ENCODE results near the gene ZHX3. TPM values are rescaled to one million over a fixed set of nuclear protein-coding genes. Genes with fewer than 3 reads are reported as not detected.

Gene ZHX3
- total RNA-seq, 2 donors from 2014 or later = 19.9 to 25.6 TPM

GRCh38 chr20:41335591-41335990 is 18.1 kb upstream of the ZHX3 start:
- H3K36me3 ChIP-seq = no peaks in the 10 kb centered on the region
- H3K27me3 ChIP-seq = no peaks in the 10 kb centered on the region
- no peak for TF ChIP-seq CTCF (IDR thresholded peaks at IDR 0.05)
- no peak overlapping the region for H3K4me3 ChIP-seq
- no peak overlapping the region for H3K9ac ChIP-seq (ENCODE audit: low read depth in 2 of 2, low read length in 2 of 2)
- no peak overlapping the region for H3K27ac ChIP-seq
- DNase-seq = no peak
- intact Hi-C loops (cut with DNase I) = loop anchor here (5.0 to 10.0 kb wide), 2 partner anchors 103 to 371 kb away; no protein-coding TSS in a partner anchor
- no peaks in the 10 kb centered on the region for H3K4me1 ChIP-seq
- H3K9me3 ChIP-seq = no peaks in the 10 kb centered on the region

- Histone ChIP-seq H3K4me1 (no peaks in the 10 kb centered on the region), H3K27me3 (no peaks in the 10 kb centered on the region), H3K4me3 (no peak overlapping the region), H3K36me3 (no peaks in the 10 kb centered on the region), H3K9me3 (no peaks in the 10 kb centered on the region), H3K27ac (no peak overlapping the region), H3K9ac (ENCODE audit: low read depth in 2 of 2, low read length in 2 of 2) (no peak overlapping the region)
- DNase-seq = no peak
- no peak for TF ChIP-seq CTCF (IDR thresholded peaks at IDR 0.05)
- intact Hi-C loops (cut with DNase I) = loop anchor here (5.0 to 10.0 kb wide), 2 partner anchors 102 to 370 kb away; no protein-coding TSS in a partner anchor
These were observed 17.2 kb upstream of the ZHX3 start for GRCh38 chr20:41334443-41335421.

- Histone ChIP-seq H3K27me3 (no peaks in the 10 kb centered on the region), H3K27ac (no peak overlapping the region), H3K4me3 (no peak overlapping the region), H3K9me3 (no peaks in the 10 kb centered on the region), H3K36me3 (no peaks in the 10 kb centered on the region), H3K4me1 (no peaks in the 10 kb centered on the region), H3K9ac (ENCODE audit: low read depth in 2 of 2, low read length in 2 of 2) (no peak overlapping the region)
- DNase-seq = no peak
- no peak for TF ChIP-seq CTCF (IDR thresholded peaks at IDR 0.05)
- intact Hi-C loops (cut with DNase I) = loop anchor here (10.0 kb wide), 1 partner anchor 369 kb away; no protein-coding TSS in a partner anchor
These were observed 16.5 kb upstream of the ZHX3 start for GRCh38 chr20:41334036-41334435.

GRCh38 chr20:41331731-41332130 is 14.2 kb upstream of the ZHX3 start:
- Histone ChIP-seq H3K9ac (ENCODE audit: low read depth in 2 of 2, low read length in 2 of 2) (no peak overlapping the region), H3K9me3 (no peaks in the 10 kb centered on the region), H3K36me3 (no peaks in the 10 kb centered on the region), H3K4me3 (no peak overlapping the region), H3K4me1 (no peaks in the 10 kb centered on the region), H3K27ac (no peak overlapping the region), H3K27me3 (no peaks in the 10 kb centered on the region)
- DNase-seq = no peak
- TF ChIP-seq CTCF (IDR thresholded peaks at IDR 0.05) = no peak
- intact Hi-C loops (cut with DNase I) = loop anchor here (10.0 kb wide), 1 partner anchor 367 kb away; no protein-coding TSS in a partner anchor

GRCh38 chr20:41330941-41331340 is 13.4 kb upstream of the ZHX3 start:
- no peak for TF ChIP-seq CTCF (IDR thresholded peaks at IDR 0.05)
- Histone ChIP-seq H3K27ac (no peak overlapping the region), H3K4me1 (no peaks in the 10 kb centered on the region), H3K9ac (ENCODE audit: low read depth in 2 of 2, low read length in 2 of 2) (no peak overlapping the region), H3K9me3 (no peaks in the 10 kb centered on the region), H3K36me3 (no peaks in the 10 kb centered on the region), H3K4me3 (no peak overlapping the region), H3K27me3 (no peaks in the 10 kb centered on the region)
- intact Hi-C loops (cut with DNase I) = loop anchor here (10.0 kb wide), 1 partner anchor 366 kb away; no protein-coding TSS in a partner anchor
- DNase-seq = no peak

Data from colonic mucosa (tissue), 4 donors.